OCI-LY3 (cell line): ENCODE results near the gene TUBGCP3.

Experiments
- H2AFZ ChIP-seq: fragments of 200-600, 300-600 bp; shearing (Covaris generic); 2 replicates; pipeline ENCODE4 v1.6.0; 2014; ENCODE audit warnings: antibody characterized with exemption, low read depth, low read length
- H3K27ac ChIP-seq: fragments of 200-600, 300-600 bp; sonication (generic); 2 replicates; pipeline ENCODE4 v1.5.1; 2014; ENCODE audit warnings: mild to moderate bottlenecking, low read length, moderate library complexity, mixed read lengths
- H3K27me3 ChIP-seq: fragments of 200-600, 300-600 bp; sonication (generic); 2 replicates; pipeline ENCODE4 v1.6.1; 2014; ENCODE audit warnings: low read depth, low read length, mixed read lengths
- H3K36me3 ChIP-seq: fragments of 200-600, 300-600 bp; sonication (generic); replicated peaks from 2 replicates; pipeline ENCODE3; 2014; ENCODE audit warnings: low read depth, low read length, mixed read lengths
- H3K4me1 ChIP-seq: fragments of 300-600, 200-600 bp; sonication (generic); 2 replicates; pipeline ENCODE4 v1.6.1; 2014; ENCODE audit warnings: low read length, mixed read lengths
- H3K4me2 ChIP-seq: fragments of 200-600, 300-600 bp; sonication (generic); 2 replicates; pipeline ENCODE4 v1.6.1; 2014; ENCODE audit warnings: low read length, mixed read lengths
- H3K4me3 ChIP-seq: fragments of 300-600, 200-600 bp; sonication (generic); 2 replicates; pipeline ENCODE4 v1.5.1; 2014; ENCODE audit warnings: antibody characterized with exemption, mild to moderate bottlenecking, low read length, moderate library complexity
- H3K79me2 ChIP-seq: fragments of 300-600, 200-600 bp; shearing (Covaris generic); 2 replicates; pipeline ENCODE4 v1.6.1; 2014; ENCODE audit warnings: mild to moderate bottlenecking, low read length, mixed read lengths
- H3K9ac ChIP-seq: fragments of 300-600, 200-600 bp; shearing (Covaris generic); 2 replicates; pipeline ENCODE4 v1.6.0; 2014; ENCODE audit warnings: mild to moderate bottlenecking, low read length, moderate library complexity
- H3K9me3 ChIP-seq: fragments of 200-600, 300-600 bp; shearing (Covaris generic); 2 replicates; pipeline ENCODE4 v1.6.1; 2014; ENCODE audit warnings: low read length, mixed read lengths; ENCODE audit not compliant: insufficient read depth
- H4K20me1 ChIP-seq: fragments of 200-600, 300-600 bp; sonication (generic); 2 replicates; pipeline ENCODE4 v1.6.1; 2016; ENCODE audit warnings: low read length, mixed read lengths; ENCODE audit not compliant: insufficient read depth
- CTCF ChIP-seq: fragments of 200-600, 300-600 bp; sonication (generic); IDR thresholded peaks from 2 replicates; pipeline ENCODE4 v1.5.1; 2014; ENCODE audit warnings: antibody characterized with exemption, low read length, low read depth
- EZH2phosphoT487 ChIP-seq: fragments of 200-600 bp; shearing (Covaris generic); IDR thresholded peaks from 2 replicates; pipeline ENCODE4 v1.6.1; 2018; ENCODE audit warnings: antibody characterized with exemption, mixed run types, low read depth

TUBGCP3 gene

GRCh38 chr13:112509190-112509589, 78.8 kb downstream of the TUBGCP3 start:
- H4K20me1 ChIP-seq = peaks cover 13% of the 10 kb centered on the region
- peaks cover 5% of the 10 kb centered on the region; the same call in 1 of the 2 replicates for H3K4me1 ChIP-seq
- H3K9me3 ChIP-seq = no peaks in the 10 kb centered on the region
- H3K4me2 ChIP-seq = no peak overlapping the region
- no peaks in the 10 kb centered on the region for H3K27me3 ChIP-seq
- H3K79me2 ChIP-seq = no peaks in the 10 kb centered on the region
- no peak overlapping the region for H3K9ac ChIP-seq
- peaks cover 62% of the 10 kb centered on the region for H3K36me3 ChIP-seq
- H2AFZ ChIP-seq = no peak overlapping the region
- H3K27ac ChIP-seq = no peak overlapping the region
- TF ChIP-seq EZH2phosphoT487 = no peak
- TF ChIP-seq CTCF = no peak
- no peak overlapping the region for H3K4me3 ChIP-seq

GRCh38 chr13:112506046-112506445, 81.9 kb downstream of the TUBGCP3 start:
- no peaks in the 10 kb centered on the region for H3K27me3 ChIP-seq
- H2AFZ ChIP-seq = no peak overlapping the region
- no peak overlapping the region for H3K27ac ChIP-seq
- no peak overlapping the region for H3K9ac ChIP-seq
- TF ChIP-seq EZH2phosphoT487 (no peak), CTCF (no peak)
- H4K20me1 ChIP-seq = peaks cover 13% of the 10 kb centered on the region
- H3K4me2 ChIP-seq = no peak overlapping the region
- no peaks in the 10 kb centered on the region for H3K9me3 ChIP-seq
- no peak overlapping the region for H3K4me3 ChIP-seq
- no peaks in the 10 kb centered on the region for H3K79me2 ChIP-seq
- peaks cover 8% of the 10 kb centered on the region; the same call in 1 of the 2 replicates for H3K4me1 ChIP-seq
- peaks cover 70% of the 10 kb centered on the region for H3K36me3 ChIP-seq

- H3K27me3 ChIP-seq = no peaks in the 10 kb centered on the region
- H3K4me1 ChIP-seq = no peaks in the 10 kb centered on the region
- H3K79me2 ChIP-seq = no peaks in the 10 kb centered on the region
- H3K4me2 ChIP-seq = no peak overlapping the region
- no peaks in the 10 kb centered on the region for H4K20me1 ChIP-seq
- H3K36me3 ChIP-seq = peaks cover 40% of the 10 kb centered on the region
- no peak overlapping the region for H3K27ac ChIP-seq
- H3K4me3 ChIP-seq = no peak overlapping the region
- no peak overlapping the region for H2AFZ ChIP-seq
- TF ChIP-seq CTCF = no peak
- TF ChIP-seq EZH2phosphoT487 = no peak
- no peak overlapping the region for H3K9ac ChIP-seq
- H3K9me3 ChIP-seq = no peaks in the 10 kb centered on the region
Observed at GRCh38 chr13:112496166-112496565, 91.8 kb downstream of the TUBGCP3 start.

GRCh38 chr13:112495465-112495864, 92.5 kb downstream of the TUBGCP3 start:
- Histone ChIP-seq H4K20me1 (no peaks in the 10 kb centered on the region), H3K4me3 (no peak overlapping the region), H3K79me2 (no peaks in the 10 kb centered on the region), H3K27me3 (no peaks in the 10 kb centered on the region), H3K27ac (no peak overlapping the region), H3K36me3 (peaks cover 40% of the 10 kb centered on the region), H3K4me2 (no peak overlapping the region), H3K9ac (no peak overlapping the region), H2AFZ (no peak overlapping the region), H3K9me3 (no peaks in the 10 kb centered on the region), H3K4me1 (no peaks in the 10 kb centered on the region)
- no peak for TF ChIP-seq EZH2phosphoT487
- TF ChIP-seq CTCF = no peak
